Liver (tissue), 9 donors: ENCODE results near the gene CLNS1A. TPM values are rescaled to one million over a fixed set of nuclear protein-coding genes. Genes with fewer than 3 reads are reported as not detected.

ENCODE experiments used
- DNase-seq: peaks from one replicate; pipeline ENCODE4 v3.0.0-alpha.2; 2017; ENCODE audit warnings: low spot score
- H3K27ac ChIP-seq, 2 donors: one replicate each; pipeline ENCODE4 v1.7.0; 2013; ENCODE audit warnings: inconsistent platforms in 2 of 2, low read length in 2 of 2, control low read depth in 1 of 2, low read depth in 1 of 2, mild to moderate bottlenecking in 1 of 2
- H3K27me3 ChIP-seq, 4 donors: one replicate each; pipeline versions ENCODE4 v1.6.1 to v1.7.0; 2013; ENCODE audit warnings: low read length in 3 of 4, inconsistent platforms in 1 of 4, mild to moderate bottlenecking in 1 of 4, moderate library complexity in 1 of 4; ENCODE audit not compliant: control insufficient read depth in 4 of 4, insufficient read depth in 4 of 4
- H3K36me3 ChIP-seq, 4 donors: one replicate each; pipeline versions ENCODE4 v1.6.1 to v1.7.0; 2013; ENCODE audit warnings: low read length in 3 of 4, mild to moderate bottlenecking in 3 of 4, low read depth in 1 of 4, moderate library complexity in 1 of 4; ENCODE audit not compliant: control insufficient read depth in 4 of 4, insufficient read depth in 3 of 4
- H3K4me1 ChIP-seq, 4 donors: one replicate each; pipeline versions ENCODE4 v1.6.1 to v1.7.0; 2013; ENCODE audit warnings: low read length in 3 of 4, mild to moderate bottlenecking in 3 of 4, moderate library complexity in 1 of 4; ENCODE audit not compliant: control insufficient read depth in 4 of 4, insufficient read depth in 4 of 4
- H3K4me3 ChIP-seq, 3 donors: one replicate each; pipeline versions ENCODE4 v1.6.1 to v1.7.0; 2013; ENCODE audit warnings: low read length in 3 of 3, control low read depth in 1 of 3, low read depth in 1 of 3, mild to moderate bottlenecking in 1 of 3
- H3K9ac ChIP-seq, 2 donors: one replicate each; pipeline ENCODE4 v1.7.0; 2013; ENCODE audit warnings: low read length in 2 of 2, mild to moderate bottlenecking in 2 of 2, moderate library complexity in 2 of 2, control low read depth in 1 of 2, low read depth in 1 of 2
- H3K9me3 ChIP-seq, 4 donors: one replicate each; pipeline versions ENCODE4 v1.6.1 to v1.7.0; 2013; ENCODE audit warnings: low read length in 3 of 4; ENCODE audit not compliant: control insufficient read depth in 4 of 4
- EGR1 ChIP-seq, 2 donors: IDR thresholded peaks; 2 replicates each; pipeline ENCODE4 v1.6.1; 2016 to 2018; ENCODE audit warnings: antibody characterized with exemption in 2 of 2, low read depth in 2 of 2
- FOXA1 ChIP-seq: IDR thresholded peaks from 2 replicates; pipeline ENCODE4 v1.6.1; 2016; ENCODE audit warnings: antibody characterized with exemption
- FOXA2 ChIP-seq: IDR thresholded peaks from 2 replicates; pipeline ENCODE4 v1.6.1; 2016; ENCODE audit warnings: antibody characterized with exemption
- GABPA ChIP-seq, 2 donors: IDR thresholded peaks in 1 of 2; conservative IDR thresholded peaks in 1 of 2; 2 replicates each; pipeline ENCODE4 v1.6.1; 2016; ENCODE audit warnings: antibody characterized with exemption in 2 of 2, mild to moderate bottlenecking in 1 of 2, moderate library complexity in 1 of 2
- HNF4A ChIP-seq, 2 donors: conservative IDR thresholded peaks; 2 replicates each; pipeline ENCODE4 v1.6.1; 2016; ENCODE audit warnings: antibody characterized with exemption in 2 of 2, mild to moderate bottlenecking in 2 of 2
- HNF4G ChIP-seq: IDR thresholded peaks from 2 replicates; pipeline ENCODE4 v1.6.1; 2016; ENCODE audit warnings: antibody characterized with exemption
- JUND ChIP-seq, 2 donors: IDR thresholded peaks; 2 replicates each; pipeline ENCODE4 v1.6.1; 2016; ENCODE audit warnings: antibody characterized with exemption in 2 of 2
- NR2F2 ChIP-seq: IDR thresholded peaks from 2 replicates; pipeline ENCODE4 v1.6.1; 2016; ENCODE audit warnings: antibody characterized with exemption
- RAD21 ChIP-seq, 2 donors: IDR thresholded peaks; 2 replicates each; pipeline ENCODE4 v1.6.1; 2016; ENCODE audit warnings: antibody characterized with exemption in 2 of 2, mild to moderate bottlenecking in 2 of 2
- REST ChIP-seq: IDR thresholded peaks from 2 replicates; pipeline ENCODE4 v1.6.1; 2016; ENCODE audit warnings: antibody characterized with exemption, mild to moderate bottlenecking
- RXRA ChIP-seq, 2 donors: IDR thresholded peaks; 2 replicates each; pipeline ENCODE4 v1.6.1; 2017 to 2018; ENCODE audit warnings: antibody characterized with exemption in 2 of 2, mild to moderate bottlenecking in 1 of 2
- SP1 ChIP-seq: IDR thresholded peaks from 2 replicates; pipeline ENCODE4 v1.6.1; 2018; ENCODE audit warnings: antibody characterized with exemption, mild to moderate bottlenecking
- TAF1 ChIP-seq: conservative IDR thresholded peaks from 2 replicates; pipeline ENCODE4 v1.6.1; 2016; ENCODE audit warnings: antibody characterized with exemption, mild to moderate bottlenecking
- YY1 ChIP-seq: IDR thresholded peaks from 2 replicates; pipeline ENCODE4 v1.6.1; 2016; ENCODE audit warnings: antibody characterized with exemption, mild to moderate bottlenecking
- ZBTB33 ChIP-seq: IDR thresholded peaks from 2 replicates; pipeline ENCODE4 v1.6.1; 2016; ENCODE audit warnings: antibody characterized with exemption
- WGBS: extraction: QIAGEN DNeasy Blood & Tissue Kit; methylation state at CpG from one replicate; pipeline ENCODE4 v1.1.7; 2013; 5-methylcytosine and 5-hydroxymethylcytosine counted together
- polyA plus RNA-seq, 2 donors: library from polyadenylated mRNA; stranded (reverse) in 1 of 2; unstranded in 1 of 2; fragments of 200-250 nt in 1 of 2; fragments of >200 nt in 1 of 2; fragmentation: Nextera tagmentation in 1 of 2; extraction: Ambion mirVana in 1 of 2; gene quantifications; one replicate each; pipeline versions ENCODE4 v1.2.1 to v1.2.3, GENCODE V29; 2013 to 2015
- total RNA-seq, 2 donors: library from RNA; depleted of rRNA; stranded (reverse); fragments of >200 nt; gene quantifications; one replicate each; pipeline ENCODE4 v1.2.3, GENCODE V29; 2014
- TF ChIP-seq, protein P1 (sequence below): IDR thresholded peaks from 2 replicates; pipeline ENCODE4 v1.6.1; 2016; ENCODE audit warnings: antibody characterized with exemption
- TF ChIP-seq, protein P2 (sequence below): fragments of 150-350 bp; IDR thresholded peaks from 2 replicates; pipeline ENCODE4 v1.5.1; 2017; ENCODE audit warnings: improper control_type of control experiment, low read depth, low read length; ENCODE audit not compliant: missing input control
- TF ChIP-seq, protein P3 (sequence below): IDR thresholded peaks from 2 replicates; pipeline ENCODE4 v1.6.1; 2016; ENCODE audit warnings: antibody characterized with exemption
- donor health status: healthy.
- donor health status: healthy.
- donor health status: healthy.
- donor health status: healthy.
- donor health status: healthy.

CLNS1A gene
- total and polyA plus RNA-seq, 4 donors = 40.4 to 92.8 (median 70.5) TPM

DNA sequence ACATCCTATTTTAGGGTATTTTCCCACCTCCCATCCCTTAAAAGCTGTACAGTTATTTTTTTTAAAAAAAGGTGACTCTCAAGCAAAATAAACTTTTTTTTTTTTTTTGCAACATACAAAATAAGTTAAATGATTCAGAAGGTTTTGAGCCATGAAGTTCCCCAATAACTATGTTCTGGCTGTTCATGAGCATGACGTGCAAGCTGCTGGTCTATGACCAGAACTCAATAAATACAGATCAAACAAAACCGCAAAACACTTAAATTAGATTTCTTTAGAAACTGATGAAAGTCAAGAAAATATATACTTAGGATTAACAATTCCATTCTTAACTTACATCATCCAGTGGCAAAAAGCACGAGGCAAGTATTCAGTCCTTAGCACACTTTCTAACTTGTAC is 24.1 kb upstream of the CLNS1A start:
- no peak for TF ChIP-seq FOXA2
- TF ChIP-seq, protein P1, sequence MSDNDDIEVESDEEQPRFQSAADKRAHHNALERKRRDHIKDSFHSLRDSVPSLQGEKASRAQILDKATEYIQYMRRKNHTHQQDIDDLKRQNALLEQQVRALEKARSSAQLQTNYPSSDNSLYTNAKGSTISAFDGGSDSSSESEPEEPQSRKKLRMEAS = no peak
- no peaks in the 10 kb centered on the region for H3K4me1 ChIP-seq
- H3K36me3 ChIP-seq = peaks cover 0 to 7% (median 2%) of the 10 kb centered on the region in 4 donors
- H3K27ac ChIP-seq = no peak overlapping the region
- no peak overlapping the region for H3K4me3 ChIP-seq
- H3K9ac ChIP-seq = no peak overlapping the region
- no peaks in the 10 kb centered on the region for H3K9me3 ChIP-seq
- no peaks in the 10 kb centered on the region for H3K27me3 ChIP-seq
- DNase-seq = no peak
- 96% methylated on average over 3 of the region's 3 CpGs for WGBS

DNA sequence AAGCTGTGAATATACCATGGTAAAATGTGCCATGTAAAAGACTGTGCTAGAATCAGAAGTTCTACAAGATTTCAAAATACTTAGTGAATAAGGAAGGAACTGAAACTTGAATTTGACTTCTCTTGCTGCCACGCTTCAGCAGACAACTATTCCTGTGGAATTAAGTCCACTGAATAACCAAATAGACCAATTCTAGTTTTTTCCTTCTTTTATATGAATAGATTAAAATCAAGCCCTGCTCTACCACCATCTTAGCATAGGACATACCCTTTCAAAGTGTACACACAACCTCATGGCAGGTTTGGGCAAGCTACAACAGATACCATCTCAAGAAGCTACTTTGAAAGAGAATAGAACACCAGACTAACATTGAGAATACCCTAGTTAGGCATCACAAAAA is 23.4 kb upstream of the CLNS1A start:
- no peaks in the 10 kb centered on the region for H3K9me3 ChIP-seq
- TF ChIP-seq EGR1 (IDR thresholded peaks at IDR 0.05; ENCODE audit: low read depth in 2 of 2) = no peak
- TF ChIP-seq, protein P1 = no peak
- TF ChIP-seq, protein P2, sequence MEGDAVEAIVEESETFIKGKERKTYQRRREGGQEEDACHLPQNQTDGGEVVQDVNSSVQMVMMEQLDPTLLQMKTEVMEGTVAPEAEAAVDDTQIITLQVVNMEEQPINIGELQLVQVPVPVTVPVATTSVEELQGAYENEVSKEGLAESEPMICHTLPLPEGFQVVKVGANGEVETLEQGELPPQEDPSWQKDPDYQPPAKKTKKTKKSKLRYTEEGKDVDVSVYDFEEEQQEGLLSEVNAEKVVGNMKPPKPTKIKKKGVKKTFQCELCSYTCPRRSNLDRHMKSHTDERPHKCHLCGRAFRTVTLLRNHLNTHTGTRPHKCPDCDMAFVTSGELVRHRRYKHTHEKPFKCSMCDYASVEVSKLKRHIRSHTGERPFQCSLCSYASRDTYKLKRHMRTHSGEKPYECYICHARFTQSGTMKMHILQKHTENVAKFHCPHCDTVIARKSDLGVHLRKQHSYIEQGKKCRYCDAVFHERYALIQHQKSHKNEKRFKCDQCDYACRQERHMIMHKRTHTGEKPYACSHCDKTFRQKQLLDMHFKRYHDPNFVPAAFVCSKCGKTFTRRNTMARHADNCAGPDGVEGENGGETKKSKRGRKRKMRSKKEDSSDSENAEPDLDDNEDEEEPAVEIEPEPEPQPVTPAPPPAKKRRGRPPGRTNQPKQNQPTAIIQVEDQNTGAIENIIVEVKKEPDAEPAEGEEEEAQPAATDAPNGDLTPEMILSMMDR = no peak
- TF ChIP-seq GABPA (IDR thresholded peaks at IDR 0.05 in 1 of 2, conservative IDR thresholded peaks at IDR 0.05 in 1 of 2) = no peak
- TF ChIP-seq ZBTB33 = no peak
- no peak for TF ChIP-seq YY1
- no peak for TF ChIP-seq REST
- TF ChIP-seq TAF1 = no peak
- TF ChIP-seq SP1 = no peak
- TF ChIP-seq RXRA (IDR thresholded peaks at IDR 0.05) = no peak
- TF ChIP-seq, protein P3, sequence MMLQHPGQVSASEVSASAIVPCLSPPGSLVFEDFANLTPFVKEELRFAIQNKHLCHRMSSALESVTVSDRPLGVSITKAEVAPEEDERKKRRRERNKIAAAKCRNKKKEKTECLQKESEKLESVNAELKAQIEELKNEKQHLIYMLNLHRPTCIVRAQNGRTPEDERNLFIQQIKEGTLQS = no peak
- no peak for TF ChIP-seq FOXA1
- TF ChIP-seq RAD21 (IDR thresholded peaks at IDR 0.05) = no peak
- TF ChIP-seq JUND (IDR thresholded peaks at IDR 0.05) = no peak
- no peak for TF ChIP-seq FOXA2
- TF ChIP-seq HNF4A (conservative IDR thresholded peaks at IDR 0.05) = no peak
- no peak for TF ChIP-seq NR2F2
- no peak for TF ChIP-seq HNF4G
- no peak for DNase-seq
- no peaks in the 10 kb centered on the region for H3K27me3 ChIP-seq
- H3K36me3 ChIP-seq = peaks cover 0 to 7% (median 2%) of the 10 kb centered on the region in 4 donors
- H3K4me1 ChIP-seq = no peaks in the 10 kb centered on the region
- no peak overlapping the region for H3K27ac ChIP-seq
- 93% methylated on average over 1 of the region's 1 CpG for WGBS
- no peak overlapping the region for H3K4me3 ChIP-seq
- no peak overlapping the region for H3K9ac ChIP-seq
